ENCODE data around the gene GPC5. TPM values are rescaled to one million over a fixed set of nuclear protein-coding genes. Genes with fewer than 3 reads are reported as not detected.

The GPC5 gene
- total and polyA plus RNA-seq, 2 of the 8 experiments (the other 6 are each of a cell fraction or from before 2014, with no cell fraction given), result 0.20 to 0.39 TPM

- 93% methylated on average over 3 of the region's 3 CpGs; no CpG with 5 or more reads in 1 of the 2 experiments for WGBS, 2 experiments (ENCODE audit: extremely low coverage in 1 of 2, insufficient coverage in 1 of 2, insufficient read length in 1 of 2, insufficient replicate concordance in 2 of 2, low coverage in 1 of 2, low lambda C conversion rate in 2 of 2, missing lambda C conversion rate in 1 of 2)
- Histone ChIP-seq H2BK5ac (ENCODE audit: low read depth, low read length) (no peak overlapping the region), H3K27me3 (replicated peaks in 1 of 4; ENCODE audit: control insufficient read depth in 3 of 4, extremely low read depth in 1 of 4, insufficient read depth in 3 of 4, low read length in 3 of 4) (no peaks in the 10 kb centered on the region), H3K56ac (replicated peaks; ENCODE audit: insufficient read length, low read depth, low read length) (no peak overlapping the region), H3K4ac (replicated peaks; ENCODE audit: insufficient read length, low read depth, low read length) (no peak overlapping the region), H2BK12ac (ENCODE audit: low read depth, low read length) (no peak overlapping the region), H4K5ac (ENCODE audit: insufficient read length, low read depth, low read length) (no peak overlapping the region), H2BK120ac (replicated peaks; ENCODE audit: low read depth, low read length) (no peak overlapping the region), H3K18ac (ENCODE audit: extremely low read depth, low read length) (no peak overlapping the region), H2AFZ (ENCODE audit: low read length) (no peak overlapping the region), H3K36me3 (ENCODE audit: control insufficient read depth in 2 of 4, insufficient read depth in 4 of 4, low read length in 3 of 4) (no peaks in the 10 kb centered on the region), H3K23ac (ENCODE audit: insufficient read length) (no peak overlapping the region), H3K27ac (ENCODE audit: low read depth, low read length) (no peak overlapping the region), H2BK15ac (ENCODE audit: low read length) (no peak overlapping the region), H4K20me1 (replicated peaks in 1 of 2; ENCODE audit: control insufficient read depth in 1 of 2, insufficient read depth in 2 of 2, low read length in 2 of 2) (no peaks in the 10 kb centered on the region), H4K8ac (ENCODE audit: extremely low read depth, insufficient read depth, low read length) (no peak overlapping the region), H3K4me1 (replicated peaks in 1 of 4; ENCODE audit: control insufficient read depth in 3 of 4, insufficient read depth in 4 of 4, low read length in 3 of 4) (peaks cover 0 to 4% (median 1%) of the 10 kb centered on the region in 4 experiments; a peak in 1 of 7 replicates), H2BK20ac (ENCODE audit: low read length) (no peak overlapping the region), H3K9me3 (ENCODE audit: insufficient read depth in 2 of 2, low read depth in 1 of 2, low read length in 1 of 2) (no peaks in the 10 kb centered on the region), H3K9ac (replicated peaks in 1 of 4; ENCODE audit: extremely low read depth in 1 of 4, low read depth in 3 of 4, low read length in 3 of 4) (no peak overlapping the region), H3K4me3 (ENCODE audit: extremely low read depth in 1 of 4, insufficient read depth in 2 of 4, low read depth in 3 of 4, low read length in 4 of 4) (no peak overlapping the region), H3K4me2 (ENCODE audit: insufficient read depth in 1 of 2, low read depth in 2 of 2, low read length in 2 of 2) (no peak overlapping the region), H3K23me2 (ENCODE audit: low read depth, low read length) (no peaks in the 10 kb centered on the region), H3K14ac (ENCODE audit: insufficient read length) (no peak overlapping the region), H2AK5ac (ENCODE audit: low read depth, low read length) (no peak overlapping the region), H3K79me2 (ENCODE audit: control insufficient read depth in 1 of 2, insufficient read depth in 2 of 2, low read length in 2 of 2) (no peaks in the 10 kb centered on the region), H3K79me1 (ENCODE audit: low read depth, low read length) (no peaks in the 10 kb centered on the region), H4K91ac (replicated peaks; ENCODE audit: insufficient read length, low read length) (no peak overlapping the region)
- CTCF ChIA-PET (ENCODE audit: partially characterized antibody), result interaction anchor here (1.5 to 2.5 kb wide), 2 partner anchors 10 to 13 kb away, joined by 5 read pairs; no protein-coding TSS in a partner anchor
- POLR2A ChIA-PET (ENCODE audit: partially characterized antibody), result no interaction called here
- DNase-seq (ENCODE audit: low read depth in 1 of 2, low spot score in 2 of 2) (no peak), FAIRE-seq (no peak)
- TF ChIP-seq PHF8 (conservative IDR thresholded peaks at IDR 0.05; ENCODE audit: low read depth, low read length) (no peak), EGR1 (IDR thresholded peaks at IDR 0.05; ENCODE audit: borderline replicate concordance, low read depth, low read length) (no peak), SUZ12 (IDR thresholded peaks at IDR 0.05; ENCODE audit: low read length) (no peak), SP2 (IDR thresholded peaks at IDR 0.05; ENCODE audit: low read length) (no peak), RAD21 (IDR thresholded peaks at IDR 0.05 in 1 of 2, conservative IDR thresholded peaks at IDR 0.05 in 1 of 2; ENCODE audit: low read depth in 2 of 2, low read length in 2 of 2) (no peak), KDM5A (IDR thresholded peaks at IDR 0.05; ENCODE audit: low read length) (no peak), EZH2 (IDR thresholded peaks at IDR 0.05; ENCODE audit: low read depth, low read length, severe bottlenecking) (no peak), CREB1 (IDR thresholded peaks at IDR 0.05) (no peak), SP4 (IDR thresholded peaks at IDR 0.05; ENCODE audit: low read length) (no peak), NRF1 (IDR thresholded peaks at IDR 0.05; ENCODE audit: low read depth, low read length) (no peak), SRF (IDR thresholded peaks at IDR 0.05; ENCODE audit: low read depth, low read length) (no peak), TAF1 (IDR thresholded peaks at IDR 0.05; ENCODE audit: low read depth, low read length) (no peak), SIN3A (conservative IDR thresholded peaks at IDR 0.05 in 1 of 2, IDR thresholded peaks at IDR 0.05 in 1 of 2; ENCODE audit: low read depth in 1 of 2, low read length in 2 of 2) (no peak), SAP30 (IDR thresholded peaks at IDR 0.05; ENCODE audit: insufficient read depth, insufficient replicate concordance, low read length) (no peak), JUND (IDR thresholded peaks at IDR 0.05; ENCODE audit: low read length) (no peak)
Observed at GRCh38 chr13:92412481-92412880, 1014.1 kb downstream of the GPC5 start.

Measured in H1 (cell line).